Suppressor macrophage (primary cell): Measurements from ENCODE around the gene SUZ12.
A peak's percentile ranks its signal among the peaks of the same experiment; 100 is the strongest.
"Not testable (repeated sequence)": the region's sequence is repeated elsewhere in the genome, so short reads cannot be mapped to it uniquely, and the experiment has no call there.

Source experiments
- DNase-seq, 4 experiments: peaks; one replicate each; pipeline ENCODE4 v3.0.0-alpha.2; 2020 to 2022

The SUZ12 gene

DNA sequence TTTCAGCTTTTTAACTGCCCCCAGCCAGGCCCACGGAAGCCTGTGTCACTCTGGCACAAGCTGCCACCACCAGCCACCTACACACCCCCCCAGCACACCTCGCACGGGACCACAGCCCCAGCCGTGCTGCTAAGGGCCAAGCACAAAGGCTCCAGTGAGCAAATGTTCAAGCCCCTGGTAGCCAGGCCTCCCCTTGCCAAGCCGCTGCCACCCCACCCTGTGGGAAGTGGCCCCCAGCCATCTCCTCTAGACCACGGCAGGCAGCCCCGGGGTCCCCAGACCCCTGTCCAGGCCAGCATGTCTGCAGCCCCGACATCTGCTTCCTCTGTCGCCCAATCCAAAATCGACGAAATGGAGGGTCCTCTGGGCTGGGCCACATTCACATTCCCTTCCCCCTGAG lies 105.5 kb downstream of the SUZ12 start:
- not testable (repeated sequence) for DNase-seq

DNA sequence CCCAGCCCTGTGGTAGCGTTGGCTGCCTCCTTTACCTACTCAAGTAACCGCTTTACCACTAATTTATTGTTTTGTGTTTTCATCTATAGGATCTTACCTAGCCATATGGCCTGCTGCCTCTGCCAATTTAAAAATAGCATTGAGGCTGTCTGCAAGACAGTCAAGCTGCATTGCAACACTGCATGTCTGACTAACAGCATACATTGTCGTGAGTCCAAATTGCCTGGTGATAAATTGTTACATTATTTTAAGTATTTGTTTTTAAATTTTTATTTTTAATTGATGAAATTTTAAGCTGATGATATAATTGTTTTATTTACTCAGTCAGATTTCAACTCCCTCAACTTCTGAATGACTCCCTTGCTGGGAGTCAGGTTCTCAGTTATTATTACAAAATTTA lies 108.8 kb downstream of the SUZ12 start:
- peak in 1 of 4 experiments; percentile 2 for DNase-seq

DNA sequence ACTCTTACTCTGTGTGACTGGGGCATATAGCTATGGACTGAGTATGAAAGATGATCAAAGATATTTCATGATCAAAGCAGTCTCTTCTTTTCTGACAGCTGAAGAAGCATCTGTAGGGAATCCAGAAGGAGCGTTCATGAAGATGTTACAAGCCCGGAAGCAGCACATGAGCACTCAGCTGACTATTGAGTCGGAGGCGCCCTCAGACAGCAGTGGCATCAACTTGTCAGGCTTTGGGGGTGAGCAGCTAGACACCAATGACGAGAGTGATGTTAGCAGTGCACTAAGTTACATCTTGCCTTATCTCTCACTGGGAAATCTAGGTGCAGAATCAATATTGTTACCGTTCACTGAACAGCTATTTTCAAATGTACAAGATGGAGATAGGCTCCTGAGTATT lies 110.9 kb downstream of the SUZ12 start:
- DNase-seq = not testable (repeated sequence)
